K562 treated with DMSO at 1 percent for 4 hours (cell line): ENCODE data around the gene OR13F1. TPM values are rescaled to one million over a fixed set of nuclear protein-coding genes. Genes with fewer than 3 reads are reported as not detected.

Experiments
- total RNA-seq: library from RNA; unstranded; fragments of 300-600 nt; gene quantifications from 2 replicates; pipeline ENCODE4 v1.2.3, GENCODE V29; 2022; ENCODE audit not compliant: insufficient read depth

Gene OR13F1
- total RNA-seq, result not detected in 2 replicates

GRCh38 chr9:104503963-104504362 lies at the start of gene OR13F1:
OR13F1 (plus strand) TSS chr9:104504263; CDS start chr9:104504263, 0 bp downstream.

GRCh38 chr9:104527109-104527508 lies 23.0 kb downstream of the OR13F1 start, which contains the start of gene OR13C4:
OR13C4 (minus strand) TSS chr9:104527209; CDS start chr9:104527209, 0 bp downstream.

GRCh38 chr9:104536756-104537155 lies 32.7 kb downstream of the OR13F1 start, which contains the start of gene OR13C3:
OR13C3 (minus strand) TSS chr9:104536856; CDS start chr9:104536723, 133 bp downstream.

Other genes starting within 250 kb of the OR13F1 start
- not detected in 2 replicates for gene OR13C4, start 22.9 kb downstream of the OR13F1 start, total RNA-seq
- not detected in 2 replicates for gene OR13C3, start 32.6 kb downstream of the OR13F1 start, total RNA-seq
- gene OR13C8, start 64.9 kb downstream of the OR13F1 start, total RNA-seq, result not detected in 2 replicates
- gene OR13C5, start 95.2 kb downstream of the OR13F1 start, total RNA-seq, result not detected in 2 replicates
- gene OR13C2, start 101.4 kb downstream of the OR13F1 start, total RNA-seq, result not detected in 2 replicates
- gene OR13C9, start 113.9 kb downstream of the OR13F1 start, total RNA-seq, result not detected in 2 replicates
- gene OR13D1, start 190.3 kb downstream of the OR13F1 start, total RNA-seq, result not detected in 2 replicates
- 24.0 and 24.1 TPM in 2 replicates for gene NIPSNAP3A, start 243.4 kb downstream of the OR13F1 start, total RNA-seq